Measurements from ENCODE around the gene RIPK4.

The RIPK4 gene

DNA sequence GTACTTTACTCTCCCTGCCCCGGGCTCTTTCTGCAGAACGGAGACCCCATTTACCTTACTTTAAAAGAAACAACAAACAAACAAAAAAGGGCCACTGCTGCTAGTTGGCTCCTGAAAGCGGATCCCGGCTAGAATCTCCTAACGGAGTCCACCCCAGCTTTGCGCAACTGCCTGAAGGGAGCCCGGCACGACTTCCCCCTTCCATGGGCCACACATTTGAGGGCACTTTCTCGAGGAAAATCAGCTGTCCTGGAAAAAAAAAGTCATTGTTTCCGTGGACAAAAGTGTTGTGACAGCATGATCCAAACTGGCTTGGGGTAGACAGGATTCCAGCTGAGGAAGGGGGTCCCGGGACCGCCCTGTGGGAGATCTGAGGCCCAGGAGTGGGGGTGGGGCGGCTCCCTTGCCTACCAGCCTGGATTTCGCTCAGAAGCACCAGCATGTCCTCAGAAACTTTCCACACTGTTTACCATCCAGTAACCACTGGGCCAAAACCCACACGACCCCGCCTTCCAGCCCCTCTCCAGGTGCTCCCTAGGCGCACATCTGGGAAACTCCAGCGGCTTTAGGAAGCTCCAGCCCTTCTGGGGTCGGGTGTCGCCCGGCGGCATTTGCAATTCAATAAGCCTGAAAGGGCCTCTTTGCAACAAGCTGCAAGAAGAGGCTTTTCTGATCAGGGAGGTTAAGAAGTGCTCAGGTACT lies 4.8 kb downstream of the RIPK4 start:
- Histone ChIP-seq H3K27me3 (peaks cover 28% of the 10 kb centered on the region), H3K36me3 (no peaks in the 10 kb centered on the region), H3K4me1 (no peaks in the 10 kb centered on the region), H3K4me3 (ENCODE audit: low read depth, low read length) (no peak overlapping the region), H3K9me3 (no peaks in the 10 kb centered on the region)
- TF ChIP-seq, protein P1, sequence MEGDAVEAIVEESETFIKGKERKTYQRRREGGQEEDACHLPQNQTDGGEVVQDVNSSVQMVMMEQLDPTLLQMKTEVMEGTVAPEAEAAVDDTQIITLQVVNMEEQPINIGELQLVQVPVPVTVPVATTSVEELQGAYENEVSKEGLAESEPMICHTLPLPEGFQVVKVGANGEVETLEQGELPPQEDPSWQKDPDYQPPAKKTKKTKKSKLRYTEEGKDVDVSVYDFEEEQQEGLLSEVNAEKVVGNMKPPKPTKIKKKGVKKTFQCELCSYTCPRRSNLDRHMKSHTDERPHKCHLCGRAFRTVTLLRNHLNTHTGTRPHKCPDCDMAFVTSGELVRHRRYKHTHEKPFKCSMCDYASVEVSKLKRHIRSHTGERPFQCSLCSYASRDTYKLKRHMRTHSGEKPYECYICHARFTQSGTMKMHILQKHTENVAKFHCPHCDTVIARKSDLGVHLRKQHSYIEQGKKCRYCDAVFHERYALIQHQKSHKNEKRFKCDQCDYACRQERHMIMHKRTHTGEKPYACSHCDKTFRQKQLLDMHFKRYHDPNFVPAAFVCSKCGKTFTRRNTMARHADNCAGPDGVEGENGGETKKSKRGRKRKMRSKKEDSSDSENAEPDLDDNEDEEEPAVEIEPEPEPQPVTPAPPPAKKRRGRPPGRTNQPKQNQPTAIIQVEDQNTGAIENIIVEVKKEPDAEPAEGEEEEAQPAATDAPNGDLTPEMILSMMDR (IDR thresholded peaks at IDR 0.05; ENCODE audit: low read depth, low read length) = no peak
- no peak for DNase-seq

- Histone ChIP-seq H3K9me3 (no peaks in the 10 kb centered on the region), H3K27me3 (peaks cover 28% of the 10 kb centered on the region), H3K4me1 (no peaks in the 10 kb centered on the region), H3K36me3 (no peaks in the 10 kb centered on the region), H3K4me3 (ENCODE audit: low read depth, low read length) (no peak overlapping the region)
- TF ChIP-seq, protein P1 (IDR thresholded peaks at IDR 0.05; ENCODE audit: low read depth, low read length) = no peak
- no peak for DNase-seq
Observed at GRCh38 chr21:41761211-41761933, 5.5 kb downstream of the RIPK4 start.

- Histone ChIP-seq H3K4me1 (no peaks in the 10 kb centered on the region), H3K36me3 (no peaks in the 10 kb centered on the region), H3K4me3 (ENCODE audit: low read depth, low read length) (no peak overlapping the region), H3K27me3 (peaks cover 28% of the 10 kb centered on the region), H3K9me3 (no peaks in the 10 kb centered on the region)
- TF ChIP-seq, protein P1 (IDR thresholded peaks at IDR 0.05; ENCODE audit: low read depth, low read length) = no peak
- no peak for DNase-seq
Observed at GRCh38 chr21:41760411-41760810, 6.4 kb downstream of the RIPK4 start.

DNA sequence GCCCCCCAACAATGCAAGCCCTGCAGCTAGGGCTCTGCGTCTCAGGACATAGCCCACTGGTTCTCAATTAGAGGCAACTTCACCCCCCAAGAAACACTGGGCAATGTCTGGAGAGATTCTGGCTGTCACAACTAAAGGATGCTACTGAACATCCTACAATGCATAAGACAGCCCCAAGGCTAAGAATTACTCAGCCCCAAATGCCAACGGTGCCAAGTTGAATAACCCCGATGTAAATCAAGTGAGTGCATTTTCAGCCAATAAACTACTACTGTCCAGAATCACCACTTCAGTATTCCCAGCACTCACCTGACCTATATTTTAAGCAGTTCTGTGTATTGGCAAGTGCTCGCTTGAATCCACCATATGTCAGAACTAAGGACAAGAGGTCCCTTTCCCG lies 6.9 kb downstream of the RIPK4 start:
- TF ChIP-seq, protein P1 (IDR thresholded peaks at IDR 0.05; ENCODE audit: low read depth, low read length) = no peak
- H3K27me3 ChIP-seq = peaks cover 28% of the 10 kb centered on the region
- H3K36me3 ChIP-seq = no peaks in the 10 kb centered on the region
- no peak overlapping the region for H3K4me3 ChIP-seq (ENCODE audit: low read depth, low read length)
- DNase-seq = no peak
- no peaks in the 10 kb centered on the region for H3K9me3 ChIP-seq
- no peaks in the 10 kb centered on the region for H3K4me1 ChIP-seq

DNA sequence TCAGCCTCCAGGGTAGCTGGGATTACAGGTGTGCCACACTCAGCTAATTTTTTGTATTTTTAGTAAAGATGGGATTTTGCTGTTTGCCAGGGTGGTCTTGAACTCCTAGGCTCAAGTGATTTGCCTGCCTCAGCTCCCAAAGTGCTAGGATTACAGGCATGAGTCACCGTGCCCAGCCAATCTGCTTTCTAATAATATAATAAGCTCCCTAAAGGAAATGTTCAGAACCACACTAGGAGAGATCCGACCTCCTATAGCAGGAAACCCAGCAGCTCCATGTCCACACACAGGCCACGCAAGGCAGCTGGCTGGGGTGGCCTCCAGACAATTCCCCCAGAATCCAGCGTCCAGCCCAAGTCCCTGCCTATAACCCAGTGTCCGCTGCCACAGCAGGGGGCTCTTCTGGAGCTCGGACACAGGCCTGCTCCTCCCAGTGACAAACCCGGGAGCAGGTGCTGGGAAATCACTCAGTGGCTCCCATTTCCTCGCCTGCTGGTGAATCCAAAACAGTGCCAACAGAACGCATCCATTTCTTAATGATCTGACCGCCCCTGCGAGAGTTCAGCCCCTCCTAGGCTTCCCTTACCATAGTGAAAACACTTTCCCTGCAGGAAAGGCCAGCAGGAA lies 7.5 kb downstream of the RIPK4 start:
- peaks cover 28% of the 10 kb centered on the region for H3K27me3 ChIP-seq
- no peaks in the 10 kb centered on the region for H3K4me1 ChIP-seq
- no peaks in the 10 kb centered on the region for H3K36me3 ChIP-seq
- H3K9me3 ChIP-seq = no peaks in the 10 kb centered on the region
- no peak for DNase-seq
- no peak overlapping the region for H3K4me3 ChIP-seq (ENCODE audit: low read depth, low read length)
- TF ChIP-seq, protein P1 (IDR thresholded peaks at IDR 0.05; ENCODE audit: low read depth, low read length) = no peak

DNA sequence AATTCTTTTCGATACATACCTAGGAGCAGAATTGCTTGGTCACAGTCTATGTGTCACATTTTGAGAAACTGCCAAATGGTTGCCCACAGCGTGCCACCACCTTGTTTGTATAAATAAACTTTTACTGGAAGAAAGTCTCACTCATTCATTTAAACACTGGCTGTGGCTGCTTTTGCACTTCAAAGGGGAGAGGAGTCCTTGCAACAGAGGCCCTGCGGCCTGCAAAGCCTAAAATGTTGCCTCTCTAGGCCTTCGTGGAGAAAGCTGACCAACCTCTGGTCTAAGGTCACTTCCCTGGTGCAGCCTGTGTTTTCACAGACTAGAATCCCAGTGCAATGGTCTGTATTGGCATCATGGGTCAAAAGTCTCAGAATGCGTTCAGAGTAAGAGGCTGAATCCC lies 8.3 kb downstream of the RIPK4 start:
- Histone ChIP-seq H3K4me3 (ENCODE audit: low read depth, low read length) (no peak overlapping the region), H3K36me3 (no peaks in the 10 kb centered on the region), H3K4me1 (no peaks in the 10 kb centered on the region), H3K27me3 (peaks cover 28% of the 10 kb centered on the region), H3K9me3 (no peaks in the 10 kb centered on the region)
- DNase-seq = no peak
- TF ChIP-seq, protein P1 (IDR thresholded peaks at IDR 0.05; ENCODE audit: low read depth, low read length) = no peak
